CD8-positive, alpha-beta memory T cell (primary cell): ENCODE data around the gene FMR1. TPM values are rescaled to one million over a fixed set of nuclear protein-coding genes. Genes with fewer than 3 reads are reported as not detected.

Experiments used
- CTCF ChIA-PET: fragments of 350-600 bp; sonication (Branson Sonifier 250); formaldehyde crosslinking; loops from one replicate; lab custom pipeline; 2021; ENCODE audit warnings: antibody characterized with exemption; lab: Charles Lee
- POLR2A ChIA-PET: fragments of 350-600 bp; sonication (Branson Sonifier 250); formaldehyde crosslinking; loops from one replicate; lab custom pipeline; 2021; ENCODE audit warnings: antibody characterized with exemption; lab: Charles Lee
- DNase-seq, 5 donors: peaks; one replicate each; pipeline versions ENCODE4 v3.0.0 to v3.0.0-alpha.2; 2020 to 2022; ENCODE audit warnings: mixed read lengths in 1 of 5
- H3K27ac ChIP-seq: one replicate; pipeline ENCODE4 v1.7.0; 2013; ENCODE audit warnings: low read depth, mild to moderate bottlenecking, low read length, moderate library complexity
- H3K27me3 ChIP-seq: 2 replicates; pipeline ENCODE4 v1.7.0; 2013; ENCODE audit warnings: low read length, mild to moderate bottlenecking; ENCODE audit not compliant: insufficient read depth, poor library complexity, severe bottlenecking
- H3K36me3 ChIP-seq: 2 replicates; pipeline ENCODE4 v1.7.0; 2013; ENCODE audit warnings: mild to moderate bottlenecking, low read length, moderate library complexity; ENCODE audit not compliant: insufficient read depth
- H3K4me1 ChIP-seq: 2 replicates; pipeline ENCODE4 v1.7.0; 2013; ENCODE audit warnings: mild to moderate bottlenecking, low read length, moderate library complexity; ENCODE audit not compliant: insufficient read depth
- H3K4me3 ChIP-seq: 2 replicates; pipeline ENCODE4 v1.7.0; 2013; ENCODE audit warnings: mild to moderate bottlenecking, low read length
- H3K9me3 ChIP-seq: 2 replicates; pipeline ENCODE4 v1.7.0; 2013; ENCODE audit warnings: mild to moderate bottlenecking, low read length
- H3K27ac Mint-ChIP-seq, 8 donors: one replicate each; pipeline ENCODE4 v1.8.0; 2020 to 2021; ENCODE audit warnings: mixed read lengths in 8 of 8, mild to moderate bottlenecking in 6 of 8, inconsistent platforms in 3 of 8, moderate library complexity in 3 of 8
- H3K27me3 Mint-ChIP-seq, 2 donors: one replicate each; pipeline ENCODE4 v1.8.0; 2020 to 2021; ENCODE audit warnings: mixed read lengths in 2 of 2, mild to moderate bottlenecking in 1 of 2, moderate library complexity in 1 of 2
- H3K36me3 Mint-ChIP-seq, 3 donors: one replicate each; pipeline ENCODE4 v1.8.0; 2020 to 2021; ENCODE audit warnings: mixed read lengths in 3 of 3, inconsistent platforms in 1 of 3, mild to moderate bottlenecking in 1 of 3
- H3K4me1 Mint-ChIP-seq, 3 donors: one replicate each; pipeline ENCODE4 v1.8.0; 2020 to 2021; ENCODE audit warnings: mixed read lengths in 3 of 3, inconsistent platforms in 1 of 3, mild to moderate bottlenecking in 1 of 3
- H3K4me3 Mint-ChIP-seq, 7 donors: one replicate each; pipeline ENCODE4 v1.8.0; 2020 to 2021; ENCODE audit warnings: mixed read lengths in 7 of 7, mild to moderate bottlenecking in 6 of 7, moderate library complexity in 4 of 7, inconsistent platforms in 2 of 7
- H3K9me3 Mint-ChIP-seq, 5 donors: one replicate each; pipeline ENCODE4 v1.8.0; 2020 to 2022; ENCODE audit warnings: mixed read lengths in 5 of 5, mild to moderate bottlenecking in 3 of 5, moderate library complexity in 2 of 5, inconsistent platforms in 1 of 5
- polyA plus RNA-seq: library from polyadenylated mRNA; unstranded; fragments of 300-500 nt; fragmentation: Illumina TruSeq; gene quantifications from one replicate; pipeline ENCODE4 v1.2.3, GENCODE V29; 2021
- total RNA-seq, 2 experiments: library from RNA; stranded (reverse); gene quantifications; one replicate each; pipeline ENCODE4 v1.2.3, GENCODE V29; 2021

The FMR1 gene
- 10 to 100 TPM; 38.7 to 42.7 TPM for total RNA-seq
- 7.2 TPM for polyA plus RNA-seq

GRCh38 chrX:147911192-147912022, at the start of gene FMR1:
TSS of gene FMR1 (plus strand) at chrX:147911919. CDS start at chrX:147912180, 261 bp downstream.
- Mint-ChIP-seq H3K27me3 (peaks cover 0 to 4% of the 10 kb centered on the region in 2 donors), H3K9me3 (no peaks in the 10 kb centered on the region), H3K27ac (peak within 1 kb of the TSS; percentile 91 to 98 (median 94)), H3K4me1 (peaks cover 30 to 45% (median 44%) of the 10 kb centered on the region in 3 donors), H3K36me3 (peaks cover 0 to 3% (median 0%) of the 10 kb centered on the region in 3 donors), H3K4me3 (peak within 1 kb of the TSS; percentile 89 to 99 (median 97))
- H3K27ac ChIP-seq: peak within 1 kb of the TSS; percentile 81
- H3K36me3 ChIP-seq: no peaks in the 10 kb centered on the region
- DNase-seq: peak; percentile 87 to 97 (median 92)
- no peaks in the 10 kb centered on the region for H3K27me3 ChIP-seq
- H3K9me3 ChIP-seq: no peaks in the 10 kb centered on the region
- CTCF ChIA-PET: interaction anchor here (1.3 kb wide), 1 partner anchor 8 kb away, joined by 3 read pairs; no protein-coding TSS in a partner anchor
- H3K4me1 ChIP-seq: peaks cover 27% of the 10 kb centered on the region
- H3K4me3 ChIP-seq: peak within 1 kb of the TSS; percentile 80
- POLR2A ChIA-PET: interaction anchor here (1.0 to 1.3 kb wide), 3 partner anchors 14 to 1628 kb away, joined by 3 to 4 read pairs (median 3); partner anchors contain the start of gene IDS

GRCh38 chrX:147875866-147876596, 35.7 kb upstream of the FMR1 start:
- CTCF ChIA-PET: no interaction called here

GRCh38 chrX:147876849-147877646, 34.7 kb upstream of the FMR1 start:
- peaks cover 0 to 8% (median 3%) of the 10 kb centered on the region in 5 donors for H3K9me3 Mint-ChIP-seq

More at GRCh38 chrX:147875866-147876596, 35.7 kb upstream of the FMR1 start:
- H3K4me3 ChIP-seq: no peak overlapping the region
- Mint-ChIP-seq H3K36me3 (peaks cover 0 to 3% (median 0%) of the 10 kb centered on the region in 3 donors), H3K4me1 (peaks cover 10 to 11% (median 10%) of the 10 kb centered on the region in 3 donors), H3K27me3 (peaks cover 3% of the 10 kb centered on the region in 2 donors), H3K27ac (peak overlapping the region in 2 of 8 donors; percentile 24 to 36), H3K9me3 (peaks cover 3 to 16% (median 7%) of the 10 kb centered on the region in 5 donors), H3K4me3 (no peak overlapping the region)
- H3K4me1 ChIP-seq: no peaks in the 10 kb centered on the region
- H3K27ac ChIP-seq: no peak overlapping the region
- H3K27me3 ChIP-seq: no peaks in the 10 kb centered on the region
- no peaks in the 10 kb centered on the region for H3K36me3 ChIP-seq
- DNase-seq: peak in 2 of 5 donors; percentile 0 to 7
- POLR2A ChIA-PET: no interaction called here
- H3K9me3 ChIP-seq: no peaks in the 10 kb centered on the region

GRCh38 chrX:147877726-147878125, 34.0 kb upstream of the FMR1 start:
- Mint-ChIP-seq H3K9me3 (peaks cover 0 to 7% (median 1%) of the 10 kb centered on the region in 5 donors), H3K27me3 (peaks cover 3% of the 10 kb centered on the region in 2 donors), H3K36me3 (peaks cover 0 to 3% (median 0%) of the 10 kb centered on the region in 3 donors), H3K27ac (no peak overlapping the region), H3K4me3 (no peak overlapping the region), H3K4me1 (peaks cover 10 to 11% (median 10%) of the 10 kb centered on the region in 3 donors)
- Histone ChIP-seq H3K4me1 (no peaks in the 10 kb centered on the region), H3K4me3 (no peak overlapping the region), H3K36me3 (no peaks in the 10 kb centered on the region), H3K9me3 (no peaks in the 10 kb centered on the region), H3K27ac (no peak overlapping the region), H3K27me3 (no peaks in the 10 kb centered on the region)
- POLR2A ChIA-PET: no interaction called here
- CTCF ChIA-PET: no interaction called here
- DNase-seq: no peak

More at GRCh38 chrX:147876849-147877646, 34.7 kb upstream of the FMR1 start:
- Histone ChIP-seq H3K4me3 (no peak overlapping the region), H3K27ac (no peak overlapping the region), H3K36me3 (no peaks in the 10 kb centered on the region), H3K9me3 (no peaks in the 10 kb centered on the region), H3K4me1 (no peaks in the 10 kb centered on the region), H3K27me3 (no peaks in the 10 kb centered on the region)
- no peak for DNase-seq
- H3K27ac Mint-ChIP-seq: no peak overlapping the region
- H3K27me3 Mint-ChIP-seq: peaks cover 3% of the 10 kb centered on the region in 2 donors
- H3K4me1 Mint-ChIP-seq: peaks cover 10 to 11% (median 10%) of the 10 kb centered on the region in 3 donors
- POLR2A ChIA-PET: no interaction called here
- no peak overlapping the region for H3K4me3 Mint-ChIP-seq
- CTCF ChIA-PET: no interaction called here
- H3K36me3 Mint-ChIP-seq: peaks cover 0 to 3% (median 0%) of the 10 kb centered on the region in 3 donors

- peaks cover 0 to 3% (median 0%) of the 10 kb centered on the region in 3 donors for H3K36me3 Mint-ChIP-seq
- peaks cover 0 to 5% (median 3%) of the 10 kb centered on the region in 5 donors for H3K9me3 Mint-ChIP-seq
- no peak overlapping the region for H3K27ac ChIP-seq
Measured at GRCh38 chrX:147884958-147885357, 26.8 kb upstream of the FMR1 start.

GRCh38 chrX:147890756-147891155, 21.0 kb upstream of the FMR1 start:
- Histone ChIP-seq H3K36me3 (no peaks in the 10 kb centered on the region), H3K4me3 (no peak overlapping the region), H3K9me3 (no peaks in the 10 kb centered on the region), H3K27ac (no peak overlapping the region), H3K27me3 (no peaks in the 10 kb centered on the region), H3K4me1 (no peaks in the 10 kb centered on the region)
- no peak overlapping the region for H3K27ac Mint-ChIP-seq
- no peak for DNase-seq
- ChIA-PET CTCF (no interaction called here), POLR2A (no interaction called here)
- H3K9me3 Mint-ChIP-seq: peaks cover 0 to 5% (median 0%) of the 10 kb centered on the region in 5 donors
- no peak overlapping the region for H3K4me3 Mint-ChIP-seq
- peaks cover 6 to 9% of the 10 kb centered on the region in 2 donors for H3K27me3 Mint-ChIP-seq
- no peaks in the 10 kb centered on the region for H3K36me3 Mint-ChIP-seq
- peaks cover 3 to 8% (median 5%) of the 10 kb centered on the region in 3 donors for H3K4me1 Mint-ChIP-seq

More at GRCh38 chrX:147884958-147885357, 26.8 kb upstream of the FMR1 start:
- ChIA-PET POLR2A (no interaction called here), CTCF (no interaction called here)
- Mint-ChIP-seq H3K4me3 (no peak overlapping the region), H3K4me1 (peaks cover 3 to 8% (median 5%) of the 10 kb centered on the region in 3 donors), H3K27ac (no peak overlapping the region), H3K27me3 (no peaks in the 10 kb centered on the region)
- H3K4me1 ChIP-seq: no peaks in the 10 kb centered on the region
- no peaks in the 10 kb centered on the region for H3K36me3 ChIP-seq
- no peak overlapping the region for H3K4me3 ChIP-seq
- no peaks in the 10 kb centered on the region for H3K9me3 ChIP-seq
- DNase-seq: no peak
- H3K27me3 ChIP-seq: no peaks in the 10 kb centered on the region

GRCh38 chrX:147891896-147892295, 19.8 kb upstream of the FMR1 start:
- POLR2A ChIA-PET: no interaction called here

More at GRCh38 chrX:147891896-147892295, 19.8 kb upstream of the FMR1 start:
- Mint-ChIP-seq H3K36me3 (no peaks in the 10 kb centered on the region), H3K9me3 (peaks cover 0 to 5% (median 0%) of the 10 kb centered on the region in 5 donors), H3K27ac (no peak overlapping the region), H3K4me1 (peaks cover 5 to 11% (median 9%) of the 10 kb centered on the region in 3 donors), H3K27me3 (peaks cover 6 to 9% of the 10 kb centered on the region in 2 donors), H3K4me3 (no peak overlapping the region)
- Histone ChIP-seq H3K27ac (no peak overlapping the region), H3K4me1 (no peaks in the 10 kb centered on the region), H3K36me3 (no peaks in the 10 kb centered on the region), H3K4me3 (no peak overlapping the region), H3K9me3 (no peaks in the 10 kb centered on the region), H3K27me3 (no peaks in the 10 kb centered on the region)
- DNase-seq: no peak
- CTCF ChIA-PET: no interaction called here
